Activated gamma-delta T cell treated with anti-CD3 and anti-CD28 coated beads, Interleukin-2, amount 50 U/mL, for 16 hours (primary cell): ENCODE measurements around the gene ERN1.
"Not testable (repeated sequence)": the region's sequence is repeated elsewhere in the genome, so short reads cannot be mapped to it uniquely, and the experiment has no call there.

Experiments
- DNase-seq: peaks from one replicate; pipeline ENCODE4 v3.0.0-alpha.2; 2020; ENCODE audit warnings: low read depth

ERN1 gene

DNA sequence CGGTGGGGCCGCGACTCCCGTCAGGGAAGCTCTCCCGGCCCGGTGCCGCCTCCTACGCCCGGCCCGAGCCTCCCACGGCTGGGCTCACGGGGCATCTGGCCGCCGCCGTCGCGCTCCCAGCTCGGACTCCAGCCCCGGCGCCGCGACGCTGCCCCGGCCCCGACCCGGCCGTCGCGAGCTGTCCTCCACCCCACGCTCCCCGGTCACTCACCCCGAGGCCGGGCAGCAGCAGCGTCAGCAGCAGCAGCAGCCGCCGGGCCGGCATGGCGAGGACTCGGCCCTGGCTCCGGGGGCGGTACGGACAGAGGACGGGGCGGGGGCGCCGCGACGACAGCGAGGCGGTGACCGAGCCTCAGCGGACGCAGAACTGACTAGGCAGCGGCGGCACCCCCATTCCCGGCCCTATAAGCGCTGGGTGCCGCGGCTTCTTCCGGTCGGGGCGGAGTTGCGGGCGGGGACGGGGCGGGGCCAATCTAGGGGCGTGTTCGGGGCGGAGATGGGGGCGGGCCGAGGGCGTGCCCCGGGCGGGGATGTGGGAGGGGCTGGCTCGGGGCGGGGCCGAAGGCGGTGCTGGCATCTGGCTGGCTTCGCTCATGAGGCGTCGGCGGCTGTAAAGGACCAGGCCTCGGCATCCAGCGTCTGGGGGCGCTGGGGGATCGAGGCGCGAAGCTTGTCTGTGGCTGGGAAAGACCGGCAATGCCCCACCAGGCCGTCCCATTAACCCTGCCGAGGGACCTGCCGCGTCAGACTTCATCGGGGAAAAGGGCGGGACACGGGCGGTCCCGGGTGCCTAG is at the start of gene ERN1:
ERN1 (minus strand) TSS at position 380 of the 794 bp plus-strand sequence; CDS start at position 265, 115 bp downstream.
- DNase-seq, result peak; percentile 88

DNA sequence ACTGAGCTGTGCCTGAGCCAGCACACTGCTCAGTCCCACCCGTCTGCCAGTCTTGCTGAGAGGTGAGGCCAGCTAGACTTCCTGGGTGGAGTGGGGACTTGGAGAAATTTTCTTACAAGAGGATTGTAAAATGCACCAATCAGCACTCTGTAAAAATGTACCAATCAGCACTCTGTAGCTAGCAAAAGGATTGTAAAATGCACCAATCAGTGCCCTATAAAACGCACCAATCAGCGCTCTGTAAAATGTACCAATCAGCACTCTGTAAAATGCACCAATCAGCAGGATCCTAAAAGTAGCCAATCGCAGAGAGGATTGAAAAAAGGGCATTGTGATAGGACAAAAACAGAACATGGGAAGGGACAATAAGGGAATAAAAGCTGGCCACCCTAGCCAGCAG is 49.1 kb upstream of the ERN1 start:
- DNase-seq, result not testable (repeated sequence)

DNA sequence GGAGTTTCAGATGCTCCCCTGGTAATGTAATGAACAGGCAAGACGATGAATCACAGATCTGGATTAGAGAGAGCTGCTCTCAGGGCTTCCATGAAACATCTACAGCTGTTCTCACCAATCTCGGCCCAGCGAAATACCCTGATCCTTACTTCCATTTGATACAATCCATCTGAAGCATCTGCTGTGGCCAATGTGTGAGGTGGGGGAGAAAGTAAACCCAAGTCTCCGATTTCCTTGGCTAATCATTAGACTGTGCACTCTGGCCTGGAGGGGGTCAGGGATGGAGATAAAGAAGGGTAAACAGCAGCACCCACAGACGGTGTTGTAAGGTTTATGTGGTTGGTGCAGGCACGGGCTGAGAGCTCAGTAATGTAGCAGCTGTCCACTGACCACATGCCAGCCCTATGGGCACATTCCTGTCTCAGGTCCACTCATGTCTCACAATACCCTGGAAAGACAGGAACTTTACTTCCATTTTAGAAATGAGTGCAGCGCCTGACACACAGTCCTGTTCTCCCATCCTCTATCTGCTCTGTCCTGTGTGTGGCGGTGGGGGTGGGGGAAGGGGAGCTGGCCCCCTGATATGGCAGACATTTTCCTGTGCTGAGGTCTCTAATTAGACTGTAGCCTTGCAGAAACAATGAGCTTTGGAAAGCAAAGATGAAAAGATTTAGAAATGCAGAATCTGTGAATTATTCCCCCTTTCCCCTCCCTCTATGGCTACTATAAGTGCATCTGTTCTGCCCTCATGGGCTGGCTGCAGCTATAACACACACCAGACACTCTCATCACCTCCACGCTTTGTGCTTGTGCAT is 48.3 kb upstream of the ERN1 start:
- DNase-seq, result no peak

DNA sequence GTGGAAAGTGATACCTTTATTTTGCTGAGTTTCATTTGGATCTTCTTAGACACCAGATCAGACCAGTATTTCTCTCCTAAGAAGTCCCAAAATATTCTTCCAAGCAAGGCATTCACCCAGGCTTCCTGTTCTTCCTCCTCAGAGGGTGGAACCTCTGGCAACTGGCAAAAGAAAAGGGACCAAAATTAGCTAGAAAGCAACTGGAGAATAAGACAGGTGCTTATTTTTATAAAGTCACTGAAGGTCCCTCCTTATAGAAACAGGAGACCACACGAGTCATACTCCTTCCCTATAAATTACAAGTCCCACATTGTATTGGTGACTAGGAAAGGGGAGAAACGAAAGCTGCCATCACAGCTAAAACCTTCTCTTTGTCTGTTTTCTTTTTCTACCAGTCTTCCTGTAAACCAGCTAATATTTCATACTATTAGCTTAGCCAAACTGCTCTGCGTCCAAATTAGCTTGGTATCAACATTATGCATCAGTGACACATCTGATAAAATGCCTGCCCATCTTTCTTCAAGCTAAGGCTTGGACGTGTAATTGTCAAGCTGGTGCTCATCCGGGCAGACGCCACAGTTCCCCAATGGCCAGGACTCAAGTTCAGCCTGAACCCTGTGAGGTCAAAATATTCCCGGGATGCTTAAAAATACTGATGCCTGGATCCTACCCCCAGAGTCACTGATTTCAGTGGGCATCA is 47.5 kb upstream of the ERN1 start:
- no peak for DNase-seq

DNA sequence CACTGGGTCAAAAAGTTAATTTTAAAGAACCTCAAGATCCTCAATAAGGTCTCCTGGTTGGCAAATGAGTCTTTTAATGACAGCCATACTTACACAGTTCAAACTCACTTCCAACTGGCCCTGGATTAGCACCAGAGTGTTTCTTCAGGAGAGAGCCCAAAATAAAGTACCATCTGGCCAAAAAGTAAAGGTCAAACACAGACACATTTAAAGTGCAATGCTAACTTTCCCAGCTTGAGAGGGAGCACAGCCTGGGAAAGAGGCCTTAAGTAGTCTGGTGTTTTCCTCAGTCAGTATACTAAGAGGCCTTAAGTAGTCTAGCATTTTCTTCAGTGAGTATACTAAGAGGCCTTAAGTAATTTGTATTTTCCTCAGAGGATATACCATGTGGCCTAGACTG is 46.6 kb upstream of the ERN1 start:
- DNase-seq, result no peak

DNA sequence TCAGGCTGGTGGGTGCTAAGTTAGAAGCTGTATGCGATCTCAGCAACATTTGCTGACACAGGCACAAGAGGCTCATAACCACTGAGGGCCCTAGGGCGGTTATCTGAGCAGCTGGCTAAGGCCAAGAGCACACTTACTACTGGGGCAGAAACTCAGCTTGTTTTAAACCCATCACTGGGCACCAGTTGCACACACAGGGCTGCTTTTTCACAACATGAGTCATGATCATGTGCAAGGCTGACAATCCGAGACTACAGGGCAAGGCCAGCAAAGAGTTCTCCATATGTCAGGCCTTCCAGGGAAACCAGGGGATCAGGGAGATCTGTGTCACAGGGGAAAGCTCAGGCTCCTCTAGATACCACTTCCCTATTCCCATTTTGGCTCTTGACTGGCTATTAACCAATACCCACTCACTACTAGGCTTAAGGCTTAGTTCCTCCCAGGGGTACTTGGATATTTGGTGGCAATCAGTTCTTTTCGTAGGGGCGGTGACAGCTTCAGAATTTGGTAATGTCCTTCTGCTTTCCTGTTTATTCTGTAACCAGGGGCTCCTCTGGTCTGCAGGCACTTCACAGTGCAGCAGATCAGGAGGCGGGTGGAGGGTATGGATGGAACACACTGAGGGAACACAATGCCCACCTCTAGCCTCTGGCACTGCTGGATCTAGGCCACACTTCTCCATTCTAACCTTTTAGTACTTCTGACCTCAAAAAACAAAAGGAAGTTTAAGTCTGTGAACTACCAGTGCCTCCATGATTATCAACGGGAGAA is 44.9 kb upstream of the ERN1 start:
- no peak for DNase-seq

DNA sequence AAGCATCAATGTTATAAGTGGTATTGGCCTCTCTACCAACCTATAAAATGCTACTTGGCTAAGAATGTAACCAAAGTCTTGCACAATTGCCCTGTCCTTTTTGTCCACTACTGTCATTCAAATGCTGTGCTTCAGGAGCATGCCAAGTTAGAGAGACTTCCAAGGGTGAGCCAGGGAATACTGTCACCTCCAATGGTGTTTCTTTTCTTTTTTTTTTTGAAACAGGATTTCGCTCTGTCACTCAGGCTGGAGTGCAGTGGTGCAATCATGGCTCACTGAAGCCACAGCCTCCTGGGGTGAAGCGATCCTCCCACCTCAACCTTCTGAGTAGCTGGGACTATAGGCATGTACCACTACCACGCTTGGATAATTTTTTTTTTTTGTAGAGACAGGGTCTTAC is 43.7 kb upstream of the ERN1 start:
- DNase-seq, result no peak

DNA sequence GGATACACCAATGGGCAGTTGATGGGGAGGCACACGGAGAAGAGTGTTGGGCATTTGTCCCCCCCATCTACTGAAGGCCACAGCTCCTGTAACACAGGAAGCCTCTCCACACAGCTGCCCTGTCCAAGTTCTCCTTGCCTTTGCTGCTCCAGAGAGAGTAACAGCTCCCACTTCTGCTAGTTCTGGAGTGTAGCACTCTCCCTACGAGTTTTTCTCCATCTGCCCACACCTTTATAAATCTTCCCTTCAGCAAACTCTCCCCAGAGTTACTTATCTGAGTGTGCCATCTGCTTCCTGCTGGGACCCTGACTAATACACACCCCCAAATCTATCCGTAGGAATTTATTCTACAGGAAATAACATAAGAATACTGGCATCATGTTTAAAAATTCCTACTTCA is 42.6 kb upstream of the ERN1 start:
- no peak for DNase-seq

DNA sequence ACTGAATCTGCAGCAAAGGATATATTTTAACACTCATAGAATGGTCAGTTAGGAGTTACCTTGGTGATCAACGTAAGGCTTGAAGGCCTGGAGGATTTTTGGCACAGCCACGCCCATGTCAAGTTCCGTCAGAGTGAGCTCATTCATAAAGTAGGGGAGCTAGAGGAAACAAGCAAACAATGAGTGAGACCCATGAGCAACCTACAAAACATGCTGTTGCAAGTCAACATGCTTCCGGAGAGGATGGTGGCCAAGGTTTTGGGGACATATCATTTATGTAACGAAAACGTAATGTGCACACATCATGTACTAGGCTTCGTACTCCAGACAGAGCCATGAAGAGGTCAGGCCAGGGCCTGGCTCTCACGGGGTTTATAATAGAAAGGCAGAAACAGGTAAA is 41.1 kb upstream of the ERN1 start:
- no peak for DNase-seq

DNA sequence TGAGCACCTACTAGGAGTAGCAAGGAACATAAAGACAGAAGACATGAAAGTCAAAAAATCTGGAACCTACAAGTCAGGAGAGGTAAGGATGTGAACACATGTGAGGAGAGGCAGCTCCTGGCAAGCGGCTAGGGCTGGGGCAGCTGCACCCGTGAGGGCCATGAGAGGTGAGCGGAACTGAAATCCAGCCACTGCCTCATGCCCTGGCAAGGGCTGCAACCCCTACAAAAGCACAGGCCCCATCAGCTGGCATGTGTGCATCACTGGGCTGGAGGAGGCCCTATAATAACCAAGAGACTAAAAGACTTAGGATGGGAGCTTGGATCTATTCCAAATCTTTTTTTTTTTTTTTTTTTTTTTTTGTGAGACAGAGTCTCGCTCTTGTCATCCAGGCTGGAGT is 40.3 kb upstream of the ERN1 start:
- no peak for DNase-seq

DNA sequence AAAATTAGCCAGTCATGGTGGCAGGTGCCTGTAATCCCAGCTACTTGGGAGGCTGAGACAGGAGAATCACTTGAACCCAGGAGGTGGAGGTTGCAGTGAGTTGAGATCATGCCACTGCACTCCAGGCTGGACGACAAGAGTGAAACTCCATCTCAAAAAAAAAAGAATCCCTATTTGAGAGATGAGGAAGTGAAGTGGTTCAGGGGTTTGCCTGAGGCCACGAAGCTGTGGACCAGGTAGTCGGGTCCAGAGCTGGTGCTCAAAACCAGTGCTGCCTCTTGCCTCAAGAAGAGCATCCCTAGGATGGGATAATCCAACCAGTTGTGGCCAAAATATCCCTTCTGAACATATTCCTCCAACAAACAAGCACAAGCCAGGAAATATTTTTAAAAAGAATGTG is 37.7 kb upstream of the ERN1 start:
- not testable (repeated sequence) for DNase-seq

DNA sequence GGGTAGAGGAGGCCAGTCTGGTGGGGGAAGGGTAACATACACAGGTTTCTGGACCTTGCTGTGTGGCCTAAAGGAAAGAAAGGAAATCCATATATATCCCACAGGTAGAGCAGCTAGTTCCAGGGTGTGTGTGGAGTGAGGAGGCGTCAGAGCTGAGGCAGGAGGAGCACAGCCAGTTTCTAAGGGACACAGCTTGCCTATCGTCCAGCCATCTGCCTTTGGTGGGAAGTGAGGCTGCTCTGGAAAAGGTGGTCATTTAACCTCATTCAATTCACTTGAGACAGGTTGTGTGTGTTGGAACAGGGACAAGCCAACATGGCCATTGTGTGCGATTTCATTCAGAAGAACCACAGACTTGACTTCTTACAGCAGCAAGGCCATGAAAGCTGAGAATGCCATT is 36.9 kb upstream of the ERN1 start:
- DNase-seq, result no peak

DNA sequence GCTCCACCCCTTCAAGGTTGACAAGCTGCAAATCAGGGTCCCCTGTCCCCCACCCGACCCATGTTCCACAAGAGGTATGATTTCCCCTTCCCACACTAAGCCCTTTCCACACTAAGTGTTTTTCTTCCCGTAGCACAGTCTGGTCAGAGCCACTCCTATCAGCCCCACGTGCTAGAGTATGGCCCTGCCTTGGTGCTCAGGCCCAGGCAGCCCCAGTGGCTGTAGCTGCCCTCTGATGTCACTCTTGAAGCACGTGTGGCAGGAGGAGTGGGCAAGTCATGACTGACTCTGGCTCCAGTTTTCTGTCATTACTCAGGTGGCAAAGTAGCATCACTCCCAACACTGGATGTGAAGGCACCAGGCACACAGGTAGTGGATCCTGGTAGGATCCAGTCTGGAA is 35.4 kb upstream of the ERN1 start:
- DNase-seq, result no peak

DNA sequence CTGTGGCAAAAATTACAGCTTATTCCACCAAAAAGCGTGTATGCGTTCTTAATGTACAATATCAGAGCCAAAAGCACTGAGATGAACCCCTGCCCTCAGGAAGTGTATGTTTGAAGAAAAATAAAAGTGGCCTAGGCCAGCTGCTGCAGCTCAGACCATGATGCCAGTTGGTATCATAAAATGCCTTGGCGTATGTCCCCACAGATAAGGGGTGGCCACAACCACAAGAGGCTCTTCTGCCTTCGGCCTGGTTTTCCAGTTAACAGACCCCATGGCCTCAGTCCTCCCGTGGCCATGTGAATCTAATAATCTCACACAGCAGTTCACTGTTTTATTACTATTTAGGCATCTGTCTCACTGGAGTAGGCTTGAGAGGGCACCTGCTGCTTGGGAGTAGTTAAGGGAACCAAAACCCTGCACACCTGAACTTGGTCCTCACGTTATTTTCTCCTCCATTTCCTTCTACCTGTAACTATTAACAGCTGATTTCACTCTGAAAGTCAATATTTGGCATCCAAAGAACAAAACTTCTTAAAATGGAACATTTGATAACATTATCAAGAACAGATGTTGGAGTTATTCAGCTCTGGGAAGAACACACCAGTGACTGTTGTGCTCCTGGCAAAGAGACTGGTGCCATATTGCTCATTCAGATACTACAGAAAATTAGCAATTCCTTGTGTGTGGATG is 34.8 kb upstream of the ERN1 start:
- DNase-seq, result no peak

DNA sequence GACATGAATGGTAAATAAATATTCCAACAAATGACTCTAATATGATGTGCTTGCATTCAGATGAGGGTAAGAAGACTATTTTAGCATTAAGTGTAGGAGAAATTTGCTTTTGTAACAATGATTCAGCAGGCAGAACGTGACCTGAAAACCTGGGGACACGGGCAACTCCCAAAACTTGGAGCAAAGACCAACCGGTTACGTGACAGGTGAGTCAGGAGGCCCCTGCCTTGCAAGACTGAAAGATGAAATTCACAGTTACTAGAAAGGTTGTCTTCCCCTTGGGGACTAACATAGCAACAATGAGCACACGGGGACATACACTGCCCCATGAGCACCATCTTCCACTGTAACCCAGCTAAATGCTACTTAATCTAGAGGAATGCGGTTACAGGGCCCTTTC is 33.5 kb upstream of the ERN1 start:
- no peak for DNase-seq

DNA sequence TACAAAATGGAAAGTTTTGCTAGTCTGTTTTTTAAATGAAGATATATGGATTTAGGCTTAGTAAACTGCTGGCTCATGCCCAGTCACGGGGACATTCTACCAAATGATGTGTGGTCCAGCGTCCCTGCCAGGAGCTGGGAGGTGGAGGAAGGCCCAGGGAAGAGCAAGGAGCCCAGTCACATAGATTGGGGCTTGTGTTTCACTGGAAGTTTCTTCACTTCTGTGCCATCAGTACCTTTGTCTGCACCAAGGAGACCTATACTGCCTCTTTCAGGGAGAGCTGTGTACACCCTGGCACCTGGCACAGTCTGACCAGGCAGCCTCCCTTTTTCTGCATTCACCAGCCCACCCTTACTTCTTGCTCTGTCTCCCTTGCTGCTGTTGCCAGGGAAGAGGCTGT is 32.6 kb upstream of the ERN1 start:
- DNase-seq, result no peak

DNA sequence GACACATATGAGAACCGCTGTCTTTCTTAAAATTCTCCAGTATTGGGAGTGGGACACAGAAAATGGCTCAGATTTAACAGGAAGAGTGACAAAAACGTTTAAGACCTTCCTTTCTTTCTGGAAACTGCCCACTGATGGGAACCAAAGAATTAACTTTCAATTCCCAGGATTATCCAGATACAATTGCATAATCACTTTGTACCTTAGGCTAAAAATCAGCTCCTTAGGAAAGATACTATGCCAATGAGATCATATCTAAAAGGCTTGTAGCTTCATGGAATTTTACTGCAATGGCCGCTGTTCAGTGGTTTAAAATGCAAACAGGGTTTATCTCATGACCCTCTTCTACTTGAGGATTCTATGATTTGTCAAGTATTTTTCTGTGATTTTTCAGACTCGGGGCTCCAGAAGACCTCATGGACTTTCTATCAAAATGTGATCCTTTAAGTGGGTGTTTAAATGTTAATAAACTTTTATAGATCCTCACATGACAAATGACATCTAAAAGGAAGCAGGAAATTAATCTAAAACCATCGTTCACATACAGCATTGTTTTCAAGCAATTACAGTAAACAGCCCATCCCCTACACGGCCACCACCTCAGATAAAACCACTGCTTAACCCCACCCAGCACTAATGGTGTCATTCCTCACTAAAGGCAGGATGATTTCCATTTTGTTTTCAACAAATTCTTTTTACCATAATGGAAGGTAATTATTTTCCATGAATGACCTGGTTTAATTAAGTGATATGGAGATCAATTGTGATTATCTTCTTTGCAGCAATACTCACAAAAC is 31.6 kb upstream of the ERN1 start:
- DNase-seq, result no peak

DNA sequence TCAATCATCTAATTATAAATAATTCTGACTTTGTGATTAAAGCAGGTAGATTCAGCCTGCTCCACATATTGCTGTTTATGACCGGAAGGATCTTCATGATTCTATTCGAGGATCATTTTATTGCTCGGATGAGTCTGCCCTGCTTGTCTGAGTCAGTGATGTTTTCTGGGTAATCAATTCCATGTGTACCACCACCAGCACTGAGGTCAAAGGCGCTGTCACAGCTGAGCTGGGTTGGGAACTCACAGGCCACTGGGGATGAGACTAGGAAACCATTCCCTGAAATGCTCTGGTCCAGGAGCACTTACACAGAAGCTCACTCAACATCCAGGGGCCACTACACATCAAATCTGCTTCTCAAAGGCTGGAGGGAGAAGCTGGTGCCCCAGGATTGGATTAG is 30.4 kb upstream of the ERN1 start:
- no peak for DNase-seq

DNA sequence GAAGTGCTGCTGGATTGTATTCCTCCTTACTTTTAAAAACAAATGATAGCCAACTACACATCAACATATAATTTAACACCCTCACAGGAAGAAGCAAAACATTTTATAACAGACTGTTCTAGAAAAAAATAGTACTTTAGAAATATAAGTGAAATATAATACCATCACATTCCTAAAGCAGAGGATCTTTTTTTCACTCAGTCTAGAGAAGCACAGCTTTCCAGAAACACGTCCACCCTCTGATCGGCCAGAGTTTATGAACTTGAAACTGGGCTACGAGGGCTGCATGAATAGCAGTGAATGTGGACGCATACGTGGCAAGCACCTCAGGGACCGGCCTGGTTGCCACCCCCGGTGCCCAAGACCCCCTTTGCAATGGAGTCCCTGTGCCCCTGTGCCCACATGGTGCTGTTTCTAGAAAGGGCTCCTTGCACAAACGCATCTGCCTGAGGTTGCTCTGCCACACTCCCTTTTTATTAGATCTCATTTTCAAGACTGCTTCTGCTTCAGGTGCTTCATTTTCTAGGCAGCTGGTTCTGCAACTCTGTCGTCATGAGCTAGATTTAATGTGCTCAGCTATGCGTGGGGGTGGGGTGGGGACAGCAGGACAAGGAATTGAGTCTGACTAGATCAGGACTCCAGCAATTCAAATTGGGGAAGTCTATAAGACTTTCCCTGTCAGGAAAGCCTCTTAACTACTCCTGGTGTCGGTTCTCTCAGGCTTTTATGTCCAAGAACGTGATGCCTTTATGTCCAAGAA is 29.1 kb upstream of the ERN1 start:
- DNase-seq, result no peak

DNA sequence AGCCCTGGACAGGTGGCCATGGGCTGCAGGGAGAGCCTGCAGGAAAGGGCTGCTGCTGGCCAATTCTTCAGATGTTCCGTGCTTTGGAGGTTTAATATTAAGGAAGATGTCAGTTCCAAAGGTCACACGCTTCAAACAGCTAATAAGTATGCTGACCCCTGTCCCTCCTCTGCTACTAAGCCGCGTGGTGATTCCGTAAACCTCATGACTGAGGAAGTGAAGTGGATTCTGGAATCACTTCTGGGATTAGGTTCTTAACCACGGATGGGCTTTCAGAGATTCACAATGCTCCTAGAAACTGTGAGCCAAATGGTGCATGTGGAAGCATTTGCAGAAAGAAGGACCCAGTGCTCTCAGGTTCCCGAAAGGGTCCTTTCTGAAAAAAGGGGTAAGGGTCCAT is 28.5 kb upstream of the ERN1 start:
- no peak for DNase-seq
